Panc1 (cell line): ENCODE results near the gene EFCC1. TPM values are rescaled to one million over a fixed set of nuclear protein-coding genes. Genes with fewer than 3 reads are reported as not detected.

Experiments
- ATAC-seq: fragments of 200-7000 bp; cut with Tn5 transposase; 2 replicates; pipeline ENCODE4 v1.9.1; 2020; ENCODE audit warnings: mild to moderate bottlenecking, moderate library complexity
- BruUV-seq: library from RNA; stranded (reverse); fragments of 400-500 nt; replicated peaks from 2 replicates; lab custom pipeline; 2021; lab: Mats Ljungman, UMichigan
- CTCF ChIA-PET: fragments of 300-600 bp; sonication (Branson Sonifier 250); formaldehyde crosslinking; loops from one replicate; lab custom pipeline; 2022; ENCODE audit warnings: antibody characterized with exemption; lab: Charles Lee
- POLR2A ChIA-PET: fragments of 300-600 bp; sonication (Branson Sonifier 250); formaldehyde crosslinking; loops from one replicate; lab custom pipeline; 2022; ENCODE audit warnings: antibody characterized with exemption; lab: Charles Lee
- DNase-seq: peaks from one replicate; pipeline ENCODE4 v3.0.0-alpha.2; 2010; ENCODE audit warnings: low read depth, low spot score
- H3K27ac ChIP-seq: 2 replicates; pipeline ENCODE4 v1.5.1; 2011; ENCODE audit warnings: mild to moderate bottlenecking, low read length, inconsistent platforms
- H3K27me3 ChIP-seq: fragments of 200-500 bp; sonication (Bioruptor generic); 2 replicates; pipeline ENCODE4 v1.6.0; 2014; ENCODE audit warnings: low read length, inconsistent platforms; ENCODE audit not compliant: control insufficient read depth, insufficient read depth
- H3K36me3 ChIP-seq: fragments of 200-500 bp; sonication (Bioruptor generic); 2 replicates; pipeline ENCODE4 v1.5.1; 2014; ENCODE audit warnings: inconsistent platforms, mild to moderate bottlenecking, low read length, moderate library complexity; ENCODE audit not compliant: control insufficient read depth, insufficient read depth
- H3K4me1 ChIP-seq: 2 replicates; pipeline ENCODE4 v1.5.1; 2011; ENCODE audit warnings: inconsistent platforms, mild to moderate bottlenecking, low read length, moderate library complexity; ENCODE audit not compliant: control insufficient read depth, insufficient read depth
- H3K4me3 ChIP-seq, 2 experiments: 2 replicates each; pipeline ENCODE4 v1.5.1; 2011 to 2012; ENCODE audit warnings: low read depth in 2 of 2, low read length in 2 of 2, mild to moderate bottlenecking in 2 of 2, inconsistent platforms in 1 of 2, moderate library complexity in 1 of 2
- H3K9me3 ChIP-seq: fragments of 200-500 bp; sonication (Bioruptor generic); 2 replicates; pipeline ENCODE4 v1.5.1; 2014; ENCODE audit warnings: low read depth, mild to moderate bottlenecking, inconsistent platforms, low read length, moderate library complexity; ENCODE audit not compliant: control insufficient read depth, insufficient read depth
- POLR2AphosphoS5 ChIP-seq: IDR thresholded peaks from 2 replicates; pipeline ENCODE4 v1.6.1; 2012; ENCODE audit warnings: mild to moderate bottlenecking, low read depth, low read length, moderate library complexity
- REST ChIP-seq, 2 experiments: IDR thresholded peaks; 2 replicates each; pipeline ENCODE4 v1.6.1; 2011 to 2012; ENCODE audit warnings: low read depth in 2 of 2, control low read depth in 1 of 2, low read length in 1 of 2, mild to moderate bottlenecking in 1 of 2, moderate library complexity in 1 of 2; ENCODE audit not compliant: insufficient read depth in 1 of 2
- SIN3A ChIP-seq: IDR thresholded peaks from 2 replicates; pipeline ENCODE4 v1.6.1; 2012; ENCODE audit warnings: low read depth, mild to moderate bottlenecking, low read length, moderate library complexity, borderline replicate concordance; ENCODE audit not compliant: insufficient read depth
- TCF7L2 ChIP-seq: IDR thresholded peaks from 2 replicates; pipeline ENCODE4 v1.6.1; 2011; ENCODE audit warnings: mild to moderate bottlenecking, low read depth, low read length, inconsistent platforms
- in situ Hi-C: cut with HindIII; loops from 2 replicates; pipeline ENCODE4 v1.10.0; 2016; ENCODE audit warnings: low sequenced_read_pairs, low pct_unique_long_range_greater_than_20kb
- intact Hi-C: fragments of 100-400 bp; cut with micrococcal nuclease; formaldehyde crosslinking; loops from one replicate; pipeline ENCODE4 v1.10.0; 2022; ENCODE audit not compliant: unreplicated experiment
- total RNA-seq: library from RNA; stranded (reverse); gene quantifications from one replicate; pipeline ENCODE4 v1.2.1, GENCODE V29; 2021; ENCODE audit not compliant: unreplicated experiment
- TF ChIP-seq, protein P1 (sequence below): fragments of 450-650 bp; IDR thresholded peaks from 2 replicates; pipeline ENCODE4 v1.5.1; 2017; ENCODE audit warnings: mild to moderate bottlenecking

Gene EFCC1
- total RNA-seq, 1 experiment from 2014 or later, result 0.15 TPM

- ChIA-PET CTCF (interaction anchor here (0.8 kb wide), 1 partner anchor 297 kb away, joined by 3 read pairs; no protein-coding TSS in a partner anchor), POLR2A (no interaction called here)
- Histone ChIP-seq H3K4me3 (no peak overlapping the region), H3K27ac (no peak overlapping the region), H3K9me3 (no peaks in the 10 kb centered on the region), H3K36me3 (no peaks in the 10 kb centered on the region), H3K27me3 (no peaks in the 10 kb centered on the region), H3K4me1 (no peaks in the 10 kb centered on the region)
- no peak for ATAC-seq
- no peak for TF ChIP-seq SIN3A
- TF ChIP-seq POLR2AphosphoS5, result no peak
- no peak for TF ChIP-seq REST (IDR thresholded peaks at IDR 0.05; ENCODE audit: insufficient read depth in 1 of 2, low read depth in 2 of 2, low read length in 1 of 2)
- TF ChIP-seq TCF7L2, result no peak
- TF ChIP-seq, protein P1, sequence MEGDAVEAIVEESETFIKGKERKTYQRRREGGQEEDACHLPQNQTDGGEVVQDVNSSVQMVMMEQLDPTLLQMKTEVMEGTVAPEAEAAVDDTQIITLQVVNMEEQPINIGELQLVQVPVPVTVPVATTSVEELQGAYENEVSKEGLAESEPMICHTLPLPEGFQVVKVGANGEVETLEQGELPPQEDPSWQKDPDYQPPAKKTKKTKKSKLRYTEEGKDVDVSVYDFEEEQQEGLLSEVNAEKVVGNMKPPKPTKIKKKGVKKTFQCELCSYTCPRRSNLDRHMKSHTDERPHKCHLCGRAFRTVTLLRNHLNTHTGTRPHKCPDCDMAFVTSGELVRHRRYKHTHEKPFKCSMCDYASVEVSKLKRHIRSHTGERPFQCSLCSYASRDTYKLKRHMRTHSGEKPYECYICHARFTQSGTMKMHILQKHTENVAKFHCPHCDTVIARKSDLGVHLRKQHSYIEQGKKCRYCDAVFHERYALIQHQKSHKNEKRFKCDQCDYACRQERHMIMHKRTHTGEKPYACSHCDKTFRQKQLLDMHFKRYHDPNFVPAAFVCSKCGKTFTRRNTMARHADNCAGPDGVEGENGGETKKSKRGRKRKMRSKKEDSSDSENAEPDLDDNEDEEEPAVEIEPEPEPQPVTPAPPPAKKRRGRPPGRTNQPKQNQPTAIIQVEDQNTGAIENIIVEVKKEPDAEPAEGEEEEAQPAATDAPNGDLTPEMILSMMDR, result no peak
- no peak for DNase-seq
- intact Hi-C loops, result no loop called here
- BruUV-seq, result no TSS peak
- in situ Hi-C loops, result no loop called here
Measured at GRCh38 chr3:129019266-129019665, 18.2 kb downstream of the EFCC1 start.

DNA sequence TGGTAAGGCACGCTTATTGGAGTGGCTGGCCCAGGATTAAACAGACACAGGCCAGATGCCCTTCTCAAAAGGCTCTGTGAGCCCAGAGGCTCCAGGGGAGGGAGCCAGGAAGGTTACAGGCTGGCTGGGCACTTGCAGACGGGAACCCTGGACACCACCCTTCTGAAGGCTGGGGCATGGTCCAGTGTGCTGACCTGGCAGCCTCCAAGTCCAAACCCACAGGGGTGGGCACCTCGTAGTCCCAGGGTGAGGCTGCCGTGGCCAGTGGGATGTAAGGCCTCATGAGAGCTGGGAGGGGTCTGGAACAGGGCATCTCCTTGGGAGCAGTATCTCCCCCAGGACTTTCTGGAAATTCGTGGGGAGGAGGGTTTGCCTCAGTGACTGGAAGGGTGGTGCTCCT is 19.6 kb downstream of the EFCC1 start:
- CTCF ChIA-PET, result interaction anchor here (1.2 kb wide), 1 partner anchor 33 kb away, joined by 4 read pairs; no protein-coding TSS in a partner anchor
- in situ Hi-C loops (no loop called here), intact Hi-C loops (loop anchor here (10.0 kb wide), 1 partner anchor 224 kb away; the partner anchor contains the start of gene COPG1)
- H3K4me1 ChIP-seq, result peaks cover 5% of the 10 kb centered on the region
- BruUV-seq, result no TSS peak
- H3K27ac ChIP-seq, result no peak overlapping the region
- TF ChIP-seq REST (IDR thresholded peaks at IDR 0.05; ENCODE audit: insufficient read depth in 1 of 2, low read depth in 2 of 2, low read length in 1 of 2) (no peak), SIN3A (no peak), TCF7L2 (no peak), POLR2AphosphoS5 (no peak)
- TF ChIP-seq, protein P1, result no peak
- DNase-seq (no peak), ATAC-seq (no peak)
- no peak overlapping the region for H3K4me3 ChIP-seq
- no peaks in the 10 kb centered on the region for H3K27me3 ChIP-seq
- POLR2A ChIA-PET, result no interaction called here
- no peaks in the 10 kb centered on the region for H3K9me3 ChIP-seq
- H3K36me3 ChIP-seq, result no peaks in the 10 kb centered on the region
